Measurements from ENCODE around the gene ASAP2. TPM values are rescaled to one million over a fixed set of nuclear protein-coding genes. Genes with fewer than 3 reads are reported as not detected.
A peak's percentile ranks its signal among the peaks of the same experiment; 100 is the strongest.

The ASAP2 gene
- total and polyA plus RNA-seq, 9 of the 15 experiments (the other 6 are each of a cell fraction or from before 2014, with no cell fraction given), result 0.06 to 4.3 (median 3.1) TPM

GRCh38 chr2:9331704-9332103 is 125.1 kb downstream of the ASAP2 start (continued):
- TF ChIP-seq ZNF3 (CRISPR knock-in tag; IDR thresholded peaks at IDR 0.05), result no peak
- no peak for TF ChIP-seq FOXP4 (CRISPR knock-in tag; IDR thresholded peaks at IDR 0.05; ENCODE audit: borderline replicate concordance)
- no peak for TF ChIP-seq TCF7 (IDR thresholded peaks at IDR 0.05; ENCODE audit: borderline replicate concordance)
- TF ChIP-seq ZNF324 (CRISPR knock-in tag; IDR thresholded peaks at IDR 0.05), result no peak
- TF ChIP-seq SMARCB1 (IDR thresholded peaks at IDR 0.05; ENCODE audit: insufficient read length, low read depth), result no peak
- TF ChIP-seq FOS (IDR thresholded peaks at IDR 0.05; ENCODE audit: extremely low read depth, insufficient read length), result no peak
- TF ChIP-seq SFPQ (IDR thresholded peaks at IDR 0.05; ENCODE audit: low read depth, low read length), result no peak
- TF ChIP-seq CHCHD3 (CRISPR knock-in tag; IDR thresholded peaks at IDR 0.05), result no peak
- peak; percentile 87 for TF ChIP-seq CBFA2T3 (IDR thresholded peaks at IDR 0.05)
- no peak for TF ChIP-seq ZNF699 (CRISPR knock-in tag; IDR thresholded peaks at IDR 0.05; ENCODE audit: insufficient replicate concordance)
- TF ChIP-seq MBD1 (CRISPR knock-in tag; IDR thresholded peaks at IDR 0.05), result no peak
- TF ChIP-seq ZNF143 (CRISPR knock-in tag; IDR thresholded peaks at IDR 0.05), result no peak
- no peak for TF ChIP-seq BRCA1 (IDR thresholded peaks at IDR 0.05)
- no peak for TF ChIP-seq BRCA1 (CRISPR knock-in tag; IDR thresholded peaks at IDR 0.05)
- no peak for TF ChIP-seq KAT7 (CRISPR knock-in tag; IDR thresholded peaks at IDR 0.05; ENCODE audit: borderline replicate concordance)
- no peak for TF ChIP-seq GTF3C2 (IDR thresholded peaks at IDR 0.05; ENCODE audit: borderline replicate concordance, extremely low read depth, insufficient read length)
- TF ChIP-seq RFX5 (IDR thresholded peaks at IDR 0.05; ENCODE audit: low read depth, low read length), result peak; percentile 89
- no peak; the same call in 1 of the 2 replicates for TF ChIP-seq PKNOX1 (IDR thresholded peaks at IDR 0.05)
- no peak for TF ChIP-seq RB1 (IDR thresholded peaks at IDR 0.05; ENCODE audit: low read depth)
- TF ChIP-seq HLTF (IDR thresholded peaks at IDR 0.05), result no peak
